ENCODE data around the gene IKZF2. TPM values are rescaled to one million over a fixed set of nuclear protein-coding genes. Genes with fewer than 3 reads are reported as not detected.

The IKZF2 gene
- total and polyA plus RNA-seq, 9 of the 15 experiments (the other 6 are each of a cell fraction or from before 2014, with no cell fraction given): 0.04 to 0.54 (median 0.22) TPM

DNA sequence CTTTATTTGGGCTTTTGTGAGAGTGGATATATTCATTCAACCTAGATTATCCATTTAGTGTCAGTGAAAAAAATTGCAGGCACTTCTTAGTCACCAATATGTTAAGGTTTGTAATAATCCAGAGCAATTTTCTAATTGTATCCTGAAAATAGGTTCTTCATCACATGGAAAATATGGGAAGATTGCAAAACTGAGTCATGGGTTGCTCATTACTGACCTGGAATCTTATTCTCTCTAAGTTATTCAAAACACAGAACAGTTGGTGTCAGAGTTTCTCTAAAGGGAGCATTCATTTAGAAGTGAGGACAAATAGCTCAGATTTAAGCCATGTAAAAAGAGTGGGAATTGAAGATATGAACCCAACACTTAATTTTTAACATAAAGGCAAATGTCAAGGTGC, 181.3 kb downstream of the IKZF2 start:
- no peaks in the 10 kb centered on the region for H3K36me3 ChIP-seq (ENCODE audit: control insufficient read depth, insufficient read depth, low read length)
- no peaks in the 10 kb centered on the region for H3K9me1 ChIP-seq (ENCODE audit: control insufficient read depth, insufficient read depth, low read length)
- ATAC-seq (no peak), DNase-seq (ENCODE audit: extremely low read depth in 1 of 4, low spot score in 3 of 4) (no peak), FAIRE-seq (no peak)
- no peaks in the 10 kb centered on the region for H3K4me1 ChIP-seq (replicated peaks in 1 of 2; ENCODE audit: control insufficient read depth in 2 of 2, insufficient read depth in 2 of 2, low read length in 2 of 2)
- intact Hi-C loops (cut with micrococcal nuclease) (no loop called here), in situ Hi-C loops (cut with MboI) (no loop called here)
- H3K4me2 ChIP-seq (ENCODE audit: insufficient read depth, low read length): no peak overlapping the region
- TF ChIP-seq ZFPM2 (CRISPR knock-in tag; IDR thresholded peaks at IDR 0.05): no peak
- TF ChIP-seq MEF2A (IDR thresholded peaks at IDR 0.05; ENCODE audit: control insufficient read depth, low read depth, low read length): no peak
- no peak for TF ChIP-seq ZNF282 (CRISPR knock-in tag; IDR thresholded peaks at IDR 0.05)
- no peak for TF ChIP-seq ZFP1 (CRISPR knock-in tag; IDR thresholded peaks at IDR 0.05)
- TF ChIP-seq GABPB1 (CRISPR knock-in tag; IDR thresholded peaks at IDR 0.05): no peak
- no peak for TF ChIP-seq HNRNPH1 (optimal IDR thresholded peaks at IDR 0.05; ENCODE audit: low read depth, low read length)
- no peak for TF ChIP-seq NFE2 (IDR thresholded peaks at IDR 0.05; ENCODE audit: low read depth)
- no peak for TF ChIP-seq HSF4 (CRISPR knock-in tag; IDR thresholded peaks at IDR 0.05; ENCODE audit: borderline replicate concordance)
- no peak for TF ChIP-seq ZNF778 (CRISPR knock-in tag; IDR thresholded peaks at IDR 0.05)
- no TSS peak for BruUV-seq (replicated peaks)
- H2AFZ ChIP-seq (ENCODE audit: low read depth, low read length): no peak overlapping the region
- ChIA-PET CTCF (ENCODE audit: low intra/inter-chr PET ratio) (no interaction called here), POLR2A (no interaction called here)
- H3K4me3 ChIP-seq: no peak overlapping the region
- H3K27ac ChIP-seq (ENCODE audit: extremely low read depth, low read depth, low read length): no peak overlapping the region
- H4K20me1 ChIP-seq (replicated peaks; ENCODE audit: control insufficient read depth, insufficient read depth, low read length): no peaks in the 10 kb centered on the region
- no peaks in the 10 kb centered on the region for H3K27me3 ChIP-seq (ENCODE audit: control insufficient read depth in 2 of 2, insufficient read depth in 2 of 2, low read length in 2 of 2)
- H3K9ac ChIP-seq (ENCODE audit: insufficient read depth in 1 of 2, low read depth in 2 of 2, low read length in 2 of 2): no peak overlapping the region
- H3K79me2 ChIP-seq (ENCODE audit: control insufficient read depth, insufficient read depth, low read length): no peaks in the 10 kb centered on the region
- no peaks in the 10 kb centered on the region for H3K9me3 ChIP-seq (replicated peaks; ENCODE audit: control insufficient read depth, insufficient read depth, low read depth, low read length)
